ENCODE measurements around the gene NUDT4B.
"Not testable (repeated sequence)": the region's sequence is repeated elsewhere in the genome, so short reads cannot be mapped to it uniquely, and the experiment has no call there.

Gene NUDT4B

GRCh38 chr1:148738667-148739066 lies 9.9 kb upstream of the NUDT4B start:
- DNase-seq (ENCODE audit: low read depth), result not testable (repeated sequence)

GRCh38 chr1:148743200-148743599 lies 5.4 kb upstream of the NUDT4B start:
- not testable (repeated sequence) for DNase-seq (ENCODE audit: low read depth)

- not testable (repeated sequence) for DNase-seq (ENCODE audit: low read depth)
Observed at GRCh38 chr1:148743726-148744720, 4.6 kb upstream of the NUDT4B start.

GRCh38 chr1:148749335-148749681 lies 734 bp downstream of the NUDT4B start:
- not testable (repeated sequence) for DNase-seq (ENCODE audit: low read depth)

GRCh38 chr1:148756231-148756630 lies 7.7 kb downstream of the NUDT4B start:
- not testable (repeated sequence) for DNase-seq (ENCODE audit: low read depth)

GRCh38 chr1:148757446-148757845 lies 8.9 kb downstream of the NUDT4B start:
- DNase-seq (ENCODE audit: low read depth), result not testable (repeated sequence)

- DNase-seq (ENCODE audit: low read depth), result not testable (repeated sequence)
Observed at GRCh38 chr1:148758412-148758811, 9.8 kb downstream of the NUDT4B start.

- DNase-seq (ENCODE audit: low read depth), result not testable (repeated sequence)
Observed at GRCh38 chr1:148758925-148759324, 10.4 kb downstream of the NUDT4B start.

GRCh38 chr1:148759749-148760148 lies 11.2 kb downstream of the NUDT4B start:
- peak; percentile 0 for DNase-seq (ENCODE audit: low read depth)

GRCh38 chr1:148760206-148760605 lies 11.6 kb downstream of the NUDT4B start:
- not testable (repeated sequence) for DNase-seq (ENCODE audit: low read depth)

GRCh38 chr1:148761360-148761759 lies 12.8 kb downstream of the NUDT4B start:
- not testable (repeated sequence) for DNase-seq (ENCODE audit: low read depth)

GRCh38 chr1:148765238-148766019 lies 16.9 kb downstream of the NUDT4B start:
- DNase-seq (ENCODE audit: low read depth), result not testable (repeated sequence)

- DNase-seq (ENCODE audit: low read depth), result not testable (repeated sequence)
Observed at GRCh38 chr1:148768541-148768940, 20.0 kb downstream of the NUDT4B start.

- not testable (repeated sequence) for DNase-seq (ENCODE audit: low read depth)
Observed at GRCh38 chr1:148769495-148769894, 20.9 kb downstream of the NUDT4B start.

GRCh38 chr1:148773690-148774089 lies 25.1 kb downstream of the NUDT4B start:
- not testable (repeated sequence) for DNase-seq (ENCODE audit: low read depth)

- DNase-seq (ENCODE audit: low read depth), result not testable (repeated sequence)
Observed at GRCh38 chr1:148774102-148774501, 25.5 kb downstream of the NUDT4B start.

GRCh38 chr1:148775263-148775662 lies 26.7 kb downstream of the NUDT4B start:
- DNase-seq (ENCODE audit: low read depth), result not testable (repeated sequence)

GRCh38 chr1:148777649-148778048 lies 29.1 kb downstream of the NUDT4B start:
- DNase-seq (ENCODE audit: low read depth), result not testable (repeated sequence)

GRCh38 chr1:148780404-148780803 lies 31.8 kb downstream of the NUDT4B start:
- DNase-seq (ENCODE audit: low read depth), result not testable (repeated sequence)

GRCh38 chr1:148791543-148792099 lies 43.0 kb downstream of the NUDT4B start:
- not testable (repeated sequence) for DNase-seq (ENCODE audit: low read depth)

GRCh38 chr1:148793762-148794332 lies 45.3 kb downstream of the NUDT4B start:
- not testable (repeated sequence) for DNase-seq (ENCODE audit: low read depth)

Measured in activated gamma-delta T cell treated with anti-CD3 and anti-CD28 coated beads, Interleukin-2, amount 50 U/mL, for 16 hours (primary cell).